Hematopoietic multipotent progenitor cell treated with erythropoietin and hydrocortisone succinate and interleukin-3 and kit ligand, for 8 days (in vitro differentiated cells): ENCODE data around the gene GNAL.
"Not testable (repeated sequence)": the region's sequence is repeated elsewhere in the genome, so short reads cannot be mapped to it uniquely, and the experiment has no call there.

Experiments
- DNase-seq: peaks from one replicate; pipeline ENCODE4 v3.0.0-alpha.2; 2015

The GNAL gene

DNA sequence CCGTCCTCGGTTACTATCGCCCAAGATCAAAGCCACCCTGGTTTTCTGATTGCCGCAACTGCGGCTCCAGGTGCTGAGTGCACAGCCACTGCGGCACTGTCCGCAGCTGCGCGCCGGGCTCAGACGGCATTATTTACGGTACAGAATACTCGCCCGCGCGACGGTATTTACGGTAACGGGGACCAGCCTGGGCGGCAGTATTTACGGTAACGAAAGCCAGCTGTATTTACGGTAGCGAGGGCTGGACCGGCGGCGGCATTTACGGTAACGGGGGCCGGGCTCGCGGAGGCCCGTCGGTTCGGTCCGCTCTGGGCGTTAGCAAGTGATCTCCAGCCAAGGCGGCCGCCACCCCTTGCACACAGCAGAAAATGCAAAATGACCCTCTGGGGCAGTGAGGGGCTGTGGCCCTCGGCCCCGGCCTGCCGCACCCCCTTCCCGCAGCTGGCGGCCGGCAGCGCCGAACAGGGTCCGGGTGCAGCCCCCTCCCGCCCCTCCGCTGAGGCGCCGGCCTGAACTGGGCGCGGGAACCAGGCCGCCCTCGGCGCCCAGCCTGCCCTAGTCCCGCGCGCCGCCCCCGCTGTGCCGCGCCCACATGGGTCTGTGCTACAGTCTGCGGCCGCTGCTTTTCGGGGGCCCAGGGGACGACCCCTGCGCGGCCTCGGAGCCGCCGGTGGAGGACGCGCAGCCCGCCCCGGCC, at the start of gene GNAL:
Gene GNAL, plus strand, starts transcription at position 293 of the 697 bp plus-strand sequence. Its CDS starts 300 bp downstream, at position 593.
- peak; percentile 50 for DNase-seq

DNA sequence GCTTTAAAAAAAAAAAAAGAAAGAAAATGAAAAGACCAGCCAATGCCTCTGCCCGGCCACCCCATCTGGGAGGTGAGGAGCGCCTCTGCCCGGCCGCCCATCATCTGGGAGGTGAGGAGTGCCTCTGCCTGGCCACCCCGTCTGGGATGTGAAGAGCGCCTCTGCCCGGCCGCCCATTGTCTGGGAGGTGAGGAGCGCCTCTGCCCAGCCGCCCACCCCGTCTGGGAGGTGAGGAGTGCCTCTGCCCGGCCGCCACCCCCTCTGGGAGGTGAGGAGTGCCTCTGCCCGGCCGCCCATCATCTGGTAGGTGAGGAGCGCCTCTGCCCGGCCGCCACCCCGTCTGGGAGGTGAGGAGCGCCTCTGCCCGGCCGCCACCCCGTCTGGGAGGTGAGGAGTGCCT, 41.8 kb upstream of the GNAL start:
- DNase-seq: not testable (repeated sequence)

DNA sequence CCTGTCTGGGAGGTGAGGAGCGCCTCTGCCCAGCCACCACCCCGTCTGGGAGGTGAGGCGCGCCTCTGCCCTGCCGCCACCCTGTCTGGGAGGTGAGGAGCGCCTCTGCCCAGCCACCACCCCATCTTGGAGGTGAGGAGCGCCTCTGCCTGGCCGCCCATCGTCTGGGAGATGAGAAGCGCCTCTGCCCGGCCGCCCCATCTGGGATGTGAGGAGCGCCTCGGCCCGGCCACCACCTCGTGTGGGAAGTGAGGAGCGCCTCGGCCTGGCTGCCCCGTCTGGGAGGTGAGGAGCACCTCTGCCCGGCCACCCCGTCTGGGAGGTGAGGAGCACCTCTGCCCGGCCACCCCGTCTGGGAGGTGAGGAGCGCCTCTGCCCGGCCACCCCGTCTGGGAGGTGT, 41.3 kb upstream of the GNAL start:
- not testable (repeated sequence) for DNase-seq

DNA sequence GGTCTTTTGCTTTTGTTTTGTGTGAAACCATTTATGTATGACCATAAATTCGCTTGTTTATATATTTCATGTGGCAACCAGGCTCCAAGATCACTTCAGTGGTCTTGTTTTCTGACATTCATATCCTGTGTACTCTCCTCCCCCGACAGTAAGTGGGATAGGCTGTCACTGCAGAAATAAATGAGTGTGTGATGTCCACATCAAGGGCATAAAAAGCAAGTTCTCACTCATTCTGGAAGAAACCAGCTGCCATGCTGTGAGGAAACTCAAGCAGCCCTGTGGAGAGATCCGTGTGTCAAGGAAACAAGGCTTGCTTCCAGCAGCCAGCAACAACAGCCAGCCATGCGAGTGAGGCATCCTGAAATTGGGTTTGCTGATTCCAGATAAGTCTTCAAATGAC, 39.2 kb upstream of the GNAL start:
- DNase-seq: no peak

DNA sequence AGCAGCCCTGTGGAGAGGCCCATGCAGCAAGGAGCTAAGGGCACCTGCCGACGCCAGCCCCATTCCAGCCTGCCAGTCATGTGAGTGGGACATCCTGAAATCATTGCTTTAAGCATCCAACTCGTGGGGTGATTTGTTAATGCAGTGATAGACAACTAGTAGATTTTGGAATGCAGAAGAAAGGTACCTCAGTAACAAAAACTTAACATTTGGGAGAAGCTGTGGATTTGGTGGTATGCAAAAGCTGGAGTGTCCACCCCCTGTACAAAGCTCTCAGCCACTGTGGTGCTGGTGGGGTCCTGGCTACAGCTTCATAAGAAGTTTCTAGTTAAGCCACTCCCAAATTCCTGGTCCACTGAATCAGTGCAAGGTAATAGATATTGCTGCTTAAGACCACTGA, 37.2 kb upstream of the GNAL start:
- no peak for DNase-seq

DNA sequence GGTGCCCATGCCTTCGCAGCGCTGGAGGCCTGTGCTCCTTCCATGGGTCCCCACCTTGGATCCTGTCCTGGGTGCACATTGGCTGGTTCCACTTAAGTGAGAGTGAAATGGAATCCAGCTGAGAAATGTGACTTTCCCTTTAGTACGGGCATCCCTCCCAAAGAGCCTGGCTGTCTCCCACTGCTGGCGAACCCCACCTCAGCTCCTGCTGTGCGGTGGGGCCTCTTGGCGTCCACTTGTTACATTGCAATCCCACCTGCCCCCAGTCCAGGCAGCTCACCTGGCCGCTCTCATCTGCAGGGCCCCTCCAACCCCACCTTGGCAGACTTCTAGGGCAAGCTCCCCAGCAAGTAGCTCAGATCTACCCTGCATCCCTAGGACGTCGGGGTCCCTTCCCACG, 35.5 kb upstream of the GNAL start:
- DNase-seq: no peak

DNA sequence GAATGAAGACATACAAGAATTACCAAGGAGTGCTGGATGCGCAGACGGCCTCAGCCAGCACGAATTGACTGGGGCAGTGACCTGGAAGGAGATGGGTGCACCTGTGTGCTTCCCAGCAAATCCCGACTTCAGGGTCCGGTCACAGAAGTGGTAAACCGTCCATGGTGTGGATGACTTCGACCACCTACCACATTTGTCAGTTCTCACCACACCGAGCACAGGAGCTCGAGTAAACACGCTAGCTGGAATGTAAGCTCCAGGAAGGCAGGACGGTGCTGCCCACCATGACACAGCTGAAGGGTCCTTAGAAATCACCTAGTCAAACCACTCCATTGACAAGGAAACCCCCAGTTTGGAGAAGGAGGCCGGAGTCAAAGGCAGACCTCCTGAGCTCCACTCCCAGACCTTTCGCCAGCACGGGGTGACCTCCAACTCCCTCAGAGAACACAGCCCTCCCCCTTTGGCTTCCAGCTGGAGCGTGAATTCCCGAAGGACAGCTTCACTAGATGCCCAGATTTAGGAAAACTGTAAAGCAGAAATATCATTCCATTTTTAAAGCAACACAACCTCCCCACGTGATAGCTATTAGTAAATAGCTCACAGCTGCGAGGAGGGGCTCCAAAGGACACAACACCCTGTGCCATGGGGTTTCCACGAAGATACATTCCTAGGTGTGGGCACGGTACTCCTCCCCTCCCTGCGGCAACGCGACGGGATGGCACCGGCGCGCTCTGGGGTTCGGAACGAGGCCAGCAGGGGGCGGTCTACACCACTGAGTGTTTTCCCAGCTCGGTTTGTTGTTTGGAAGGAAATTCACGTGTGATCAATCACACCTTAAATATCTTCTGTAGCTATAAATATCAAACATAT, 34.1 kb upstream of the GNAL start:
- peak; percentile 35 for DNase-seq

DNA sequence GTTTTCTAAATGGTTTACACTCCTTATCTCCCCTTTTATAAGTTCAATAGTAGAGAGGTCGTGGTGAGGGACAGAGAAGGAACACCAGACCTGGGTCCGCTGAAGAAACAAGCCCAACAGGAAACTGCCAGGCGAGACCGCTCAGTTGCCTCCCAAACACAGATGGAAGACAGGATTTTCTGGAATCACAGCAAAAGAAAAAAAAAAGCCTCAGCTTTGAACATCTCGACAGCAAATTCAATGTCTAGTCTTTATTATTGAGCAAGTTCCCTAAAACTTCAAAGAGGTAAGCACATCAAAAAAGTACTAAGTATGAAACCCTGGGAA, 33.5 kb upstream of the GNAL start:
- no peak for DNase-seq

DNA sequence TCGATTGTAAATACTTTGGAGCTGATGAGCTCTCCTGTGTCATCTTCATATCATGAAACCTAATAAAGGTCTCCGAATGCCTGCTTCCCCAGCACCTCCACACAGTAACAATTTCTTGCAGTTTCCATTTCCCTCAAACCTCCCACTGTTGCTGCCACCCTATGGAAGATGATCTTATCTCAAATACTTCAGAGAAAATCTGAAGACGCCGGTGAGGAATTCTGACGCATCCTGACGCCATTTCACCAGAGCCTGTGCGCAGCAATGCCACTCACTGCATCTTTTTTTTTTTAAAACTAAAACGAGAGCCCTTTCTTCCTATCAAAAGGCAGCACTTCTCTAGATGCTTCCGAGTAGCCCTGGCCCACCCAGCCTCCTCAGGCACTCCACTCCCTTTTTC, 31.9 kb upstream of the GNAL start:
- no peak for DNase-seq

DNA sequence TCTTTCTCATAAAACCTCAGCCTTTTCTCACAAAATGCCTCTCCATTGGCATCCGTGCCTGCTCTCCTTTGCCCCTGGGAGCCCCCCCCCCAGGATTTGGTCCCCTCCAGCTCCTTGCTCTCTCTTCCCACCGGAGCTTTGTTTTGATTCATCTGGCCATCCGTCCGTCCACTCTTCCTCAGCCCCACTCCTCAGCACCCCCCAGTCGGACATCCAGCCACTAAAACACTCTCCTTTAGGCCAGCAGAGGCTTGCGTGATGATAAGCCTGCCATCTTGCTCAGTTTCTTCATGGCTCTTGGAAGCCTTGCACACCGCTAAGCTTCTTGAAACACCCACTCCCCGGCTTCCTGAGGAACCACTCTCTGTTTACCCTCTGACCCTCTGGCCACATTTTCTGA, 31.5 kb upstream of the GNAL start:
- no peak for DNase-seq

DNA sequence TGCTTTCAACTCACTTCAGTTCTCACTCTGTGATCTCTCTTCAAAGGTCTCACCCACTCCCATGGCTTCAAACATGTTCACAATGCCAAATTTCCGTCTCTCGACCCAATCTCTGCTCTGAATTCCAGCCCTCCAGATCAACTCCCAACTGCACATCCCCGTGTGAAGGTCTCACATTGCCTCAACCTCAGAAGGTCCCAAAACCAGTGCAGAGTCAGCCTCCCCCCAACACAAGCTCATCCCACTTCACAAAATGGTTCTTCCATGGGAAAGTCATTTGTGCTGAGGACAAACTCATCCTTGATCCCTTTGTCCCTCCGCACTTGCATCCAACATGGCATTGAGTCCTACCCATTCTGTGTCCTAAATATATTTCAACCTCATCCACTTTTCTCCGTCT, 31.0 kb upstream of the GNAL start:
- no peak for DNase-seq

DNA sequence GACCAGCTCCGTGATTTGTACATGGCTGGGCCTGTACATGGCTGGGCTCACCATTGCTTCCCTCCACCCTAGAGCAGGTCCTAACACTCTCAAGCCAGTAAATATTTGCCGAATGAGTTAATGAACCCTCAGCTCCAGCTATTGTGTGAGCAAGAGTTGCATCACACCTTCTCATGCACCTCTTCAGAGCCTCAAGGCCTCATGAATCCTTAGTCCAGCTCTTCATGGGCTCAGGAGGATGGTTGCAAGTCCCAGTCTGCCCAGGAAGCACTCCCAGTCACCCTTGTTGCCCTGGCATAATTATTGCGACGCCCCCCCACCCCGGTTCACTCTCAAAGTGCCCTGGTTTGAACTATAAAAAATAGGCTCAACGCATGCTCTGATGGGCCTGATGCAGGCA, 30.1 kb upstream of the GNAL start:
- DNase-seq: no peak

DNA sequence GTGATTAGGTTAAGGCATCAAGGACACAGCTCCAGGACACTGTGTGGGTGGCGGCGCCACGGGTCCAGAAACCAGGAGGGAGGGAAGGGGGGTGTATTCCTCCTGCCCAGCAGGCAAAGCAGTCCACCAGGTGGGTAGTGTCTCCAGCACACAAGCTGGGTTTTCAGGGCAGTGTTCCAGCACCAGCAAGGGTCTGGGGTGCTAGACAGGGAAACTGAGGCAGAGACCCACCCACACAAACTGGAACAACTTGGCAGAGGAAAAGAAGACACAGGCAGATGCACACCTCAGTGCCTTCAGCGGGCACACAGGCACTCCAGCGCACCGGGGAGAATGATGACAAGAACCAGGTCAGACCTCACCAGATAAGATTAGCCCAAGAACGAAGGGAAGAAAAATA, 28.4 kb upstream of the GNAL start:
- DNase-seq: no peak

DNA sequence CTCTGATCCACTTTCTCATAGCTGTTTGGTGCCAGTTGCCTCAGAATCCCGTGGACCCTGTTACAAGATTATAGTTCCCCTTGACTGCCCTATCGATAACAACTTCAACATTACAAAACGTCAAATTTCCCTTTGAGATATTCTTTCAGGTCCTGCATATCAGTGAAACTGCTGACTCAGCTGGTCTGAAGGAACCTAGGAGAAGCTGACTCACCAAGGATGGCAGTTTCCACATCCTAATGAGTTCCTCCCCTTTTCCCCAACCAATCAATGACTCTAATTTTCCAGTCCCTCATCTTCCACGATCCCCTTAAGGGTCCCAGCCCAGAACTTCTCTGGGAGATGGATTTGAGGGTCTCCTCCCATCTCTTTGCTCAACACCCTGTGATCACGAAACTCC, 27.6 kb upstream of the GNAL start:
- DNase-seq: no peak

DNA sequence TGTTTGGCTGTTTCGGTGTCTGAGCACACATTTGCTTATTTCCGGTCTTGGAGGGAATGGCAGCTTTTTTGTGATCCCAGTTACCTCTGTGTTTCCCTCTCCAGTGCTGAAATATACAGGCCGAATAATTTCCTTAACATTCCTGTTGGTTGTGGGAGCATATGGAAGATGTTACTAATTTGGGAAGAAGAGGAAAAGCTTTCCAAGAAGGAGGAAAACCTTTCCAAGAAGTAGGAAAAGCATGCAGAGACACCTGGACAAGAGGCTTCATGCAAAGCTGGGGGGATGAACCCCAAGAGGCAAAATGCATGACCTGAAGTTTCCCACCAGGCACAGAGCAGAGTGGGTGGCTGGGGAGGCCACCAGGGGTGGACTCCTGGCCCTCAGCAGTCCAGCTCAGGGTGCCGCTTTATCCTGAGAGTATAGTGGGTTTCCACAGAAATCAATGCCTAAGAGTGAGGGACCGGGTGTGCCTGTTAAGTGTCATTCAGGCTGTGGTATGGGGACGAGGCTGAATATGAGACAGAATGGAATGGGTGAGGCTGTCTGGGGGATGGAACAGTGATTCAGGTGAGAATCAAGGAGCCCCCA, 25.5 kb upstream of the GNAL start:
- DNase-seq: no peak

DNA sequence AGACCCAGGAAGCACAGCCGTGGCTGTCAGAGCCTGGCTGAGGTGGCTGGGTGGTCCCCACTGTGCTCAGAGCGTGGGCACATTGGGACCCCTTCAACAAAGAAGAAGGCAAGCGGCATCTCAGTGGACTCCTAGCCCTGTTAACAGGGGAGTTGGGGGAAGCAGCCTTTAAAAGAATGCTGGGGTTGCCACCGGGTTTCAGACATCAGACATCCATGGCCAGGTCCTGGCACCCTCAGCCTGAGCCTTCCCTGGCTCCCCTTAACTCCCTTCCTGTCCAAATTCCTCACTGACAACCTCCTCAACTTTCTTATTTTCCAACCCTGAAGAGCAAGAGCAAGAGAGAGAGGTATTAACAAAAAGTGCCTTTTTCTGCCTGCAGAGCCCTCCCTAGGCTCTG, 24.8 kb upstream of the GNAL start:
- no peak for DNase-seq

DNA sequence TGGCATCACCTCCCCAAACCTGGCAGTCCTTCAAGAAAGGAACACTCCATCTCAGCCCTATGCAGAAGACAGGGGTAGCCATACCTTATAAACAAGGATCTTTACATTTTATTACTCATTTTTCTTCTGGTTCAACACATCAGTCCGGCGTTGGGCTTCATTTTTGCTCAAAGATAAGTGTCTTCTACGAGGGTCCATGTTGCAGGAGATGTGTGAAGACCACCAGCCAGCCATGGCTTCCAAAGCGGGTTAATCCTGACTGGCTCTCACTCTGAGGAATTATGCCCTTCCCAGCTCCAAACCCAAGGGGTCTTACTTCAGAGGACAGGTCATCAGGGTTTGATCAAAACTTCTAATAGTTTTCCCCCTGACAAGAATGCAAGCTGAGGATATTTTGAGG, 23.9 kb upstream of the GNAL start:
- no peak for DNase-seq

DNA sequence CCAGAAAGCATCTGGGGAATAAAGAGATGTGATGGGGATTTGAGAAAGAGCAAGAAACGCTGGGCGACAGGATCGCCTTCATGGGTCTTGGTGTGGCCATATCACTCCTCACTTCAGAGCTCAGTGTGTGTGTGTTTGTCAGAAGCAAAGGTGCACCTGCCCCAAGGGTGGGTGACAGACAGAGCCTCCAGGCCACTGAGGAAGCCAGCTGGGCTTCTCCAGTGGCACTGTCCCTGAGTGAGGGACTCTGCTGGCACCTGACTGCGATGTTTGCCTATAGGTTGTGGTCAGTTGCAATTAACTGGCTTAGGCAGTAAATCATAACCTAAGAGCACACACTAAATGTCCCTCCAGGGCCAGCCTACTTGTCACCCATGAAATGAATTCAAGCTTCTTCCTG, 23.5 kb upstream of the GNAL start:
- DNase-seq: no peak

DNA sequence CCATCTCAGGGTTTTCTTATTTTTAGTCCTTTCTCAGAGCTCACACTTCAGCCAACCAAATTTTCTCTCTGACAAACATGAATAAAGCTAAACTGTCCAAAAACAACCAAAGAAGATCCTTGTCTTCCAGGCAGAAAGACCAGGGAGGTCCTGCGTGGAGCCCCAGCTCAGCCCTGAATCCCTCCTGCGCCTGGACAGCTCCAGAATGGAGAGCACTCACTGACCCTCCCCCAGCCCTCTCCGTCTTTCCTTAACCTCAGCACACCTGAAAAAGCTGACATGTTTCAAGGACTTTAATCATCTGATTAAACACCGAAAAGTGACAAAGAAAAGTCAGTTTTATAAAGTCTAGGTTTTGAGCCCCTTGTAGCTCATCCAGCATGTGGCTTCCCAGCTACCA, 22.9 kb upstream of the GNAL start:
- DNase-seq: no peak

DNA sequence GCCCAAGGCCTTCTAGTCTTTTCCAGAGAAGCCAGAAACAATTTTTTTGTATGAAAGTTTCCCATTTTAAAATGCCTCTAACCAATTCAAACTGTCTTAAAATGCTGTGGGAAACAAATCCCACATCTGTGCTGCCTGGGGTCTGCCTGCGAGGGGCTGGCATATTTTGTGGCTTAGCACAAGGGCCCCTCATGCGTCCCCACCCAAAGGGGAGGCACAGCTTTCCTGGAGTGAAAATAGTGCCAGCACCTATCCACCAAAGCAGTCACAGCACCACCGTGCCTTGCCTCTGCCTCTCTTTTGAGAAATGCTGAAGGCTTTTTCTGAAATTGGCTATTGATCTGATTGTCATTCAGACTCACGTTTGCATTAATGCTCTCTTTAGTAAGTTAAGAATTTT, 22.2 kb upstream of the GNAL start:
- no peak for DNase-seq

DNA sequence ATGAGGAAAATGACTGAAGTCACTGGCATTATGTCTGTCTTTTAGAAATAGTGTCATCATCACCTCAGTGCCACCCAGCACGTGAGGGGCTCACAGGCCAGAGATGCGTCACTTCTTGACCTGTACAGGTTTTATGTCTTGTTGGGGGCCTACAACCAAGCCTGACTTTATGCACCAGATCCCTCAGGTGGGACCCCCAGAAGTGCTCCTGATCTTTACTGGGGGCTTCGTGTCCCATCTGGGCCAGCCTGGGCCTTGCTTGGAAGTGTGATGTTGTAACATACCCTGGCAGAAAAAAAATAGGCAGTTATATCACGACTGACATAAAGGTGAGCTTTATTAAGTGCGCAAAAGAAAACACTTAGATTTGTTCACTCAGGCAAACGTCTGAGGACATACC, 21.5 kb upstream of the GNAL start:
- DNase-seq: no peak

DNA sequence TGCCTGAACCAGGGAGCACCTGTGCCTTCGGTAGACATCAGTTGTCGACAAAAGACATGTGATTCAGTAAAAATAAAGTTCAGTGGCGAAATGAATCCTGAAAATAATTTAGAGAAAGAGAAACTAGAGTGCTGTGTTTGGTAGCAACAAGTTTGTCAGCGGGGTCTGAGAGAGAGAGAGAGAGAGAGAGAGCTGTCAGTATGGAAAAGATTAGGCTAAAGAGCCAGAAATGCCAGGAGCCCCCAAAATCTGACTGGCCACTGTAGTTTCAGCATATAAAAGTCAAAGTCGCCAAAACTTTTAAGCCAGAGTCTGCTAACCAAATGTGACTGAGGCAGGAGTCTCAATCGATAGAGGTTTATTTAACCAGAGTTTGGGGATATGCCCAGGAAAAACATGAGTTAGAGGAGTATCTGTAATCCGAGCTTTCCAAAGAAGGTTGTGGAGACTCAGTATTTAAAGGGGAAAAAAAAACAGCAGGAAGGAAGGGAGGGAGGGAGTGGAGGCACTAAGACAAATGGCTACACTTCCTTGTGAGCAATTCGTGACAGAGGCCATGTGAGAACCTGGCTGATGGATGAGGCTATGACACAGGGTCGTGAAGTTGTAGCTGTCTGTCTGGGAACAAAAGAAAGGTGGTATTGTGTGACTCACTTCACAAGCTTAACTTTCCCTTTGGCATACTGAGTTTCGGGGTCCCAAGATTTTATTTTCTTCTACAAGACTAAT, 20.5 kb upstream of the GNAL start:
- no peak for DNase-seq

DNA sequence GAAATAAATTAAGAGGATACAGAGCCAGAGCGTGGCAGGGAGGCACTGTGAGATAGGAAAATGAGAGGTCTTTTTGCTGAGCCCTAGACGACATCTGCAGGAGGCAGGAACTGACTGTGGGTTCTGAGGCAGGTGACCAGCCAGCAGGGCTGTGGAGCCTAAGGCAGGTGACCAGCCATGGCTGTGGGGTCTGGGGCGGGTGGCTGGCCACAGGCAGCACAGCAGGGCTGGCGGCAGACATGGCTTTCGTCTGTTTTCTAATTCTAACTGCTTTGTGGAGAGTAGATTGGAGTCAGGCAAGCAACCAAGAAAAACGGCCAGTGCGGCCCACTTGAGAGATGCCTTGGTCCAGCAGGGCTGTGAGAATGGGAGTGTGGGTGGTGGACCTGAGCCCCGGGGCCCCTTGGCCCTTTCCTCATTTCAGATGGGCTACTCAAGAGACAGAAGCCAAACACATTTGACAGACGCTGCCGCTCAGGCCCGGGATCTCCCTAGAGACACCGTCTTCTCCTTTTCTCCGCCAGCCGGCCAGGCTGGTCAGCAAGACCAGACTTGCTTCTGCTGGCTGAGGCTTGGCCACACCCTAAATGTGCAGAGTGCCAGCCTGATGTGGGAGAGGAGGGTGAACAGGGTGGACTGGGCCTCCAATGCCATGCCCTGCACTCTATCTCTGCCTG, 19.7 kb upstream of the GNAL start:
- DNase-seq: no peak
